ENCODE measurements around the gene TTC38.

TTC38 gene

GRCh38 chr22:46335201-46336118 lies 67.7 kb downstream of the TTC38 start, which contains the start of gene TRMU:
Gene TRMU (plus strand): TSS chr22:46335714. CDS start chr22:46335765, 51 bp downstream.
- peak; percentile 86 for DNase-seq

- peak; percentile 25 for DNase-seq
These were observed 68.6 kb downstream of the TTC38 start for GRCh38 chr22:46336119-46337078.

DNA sequence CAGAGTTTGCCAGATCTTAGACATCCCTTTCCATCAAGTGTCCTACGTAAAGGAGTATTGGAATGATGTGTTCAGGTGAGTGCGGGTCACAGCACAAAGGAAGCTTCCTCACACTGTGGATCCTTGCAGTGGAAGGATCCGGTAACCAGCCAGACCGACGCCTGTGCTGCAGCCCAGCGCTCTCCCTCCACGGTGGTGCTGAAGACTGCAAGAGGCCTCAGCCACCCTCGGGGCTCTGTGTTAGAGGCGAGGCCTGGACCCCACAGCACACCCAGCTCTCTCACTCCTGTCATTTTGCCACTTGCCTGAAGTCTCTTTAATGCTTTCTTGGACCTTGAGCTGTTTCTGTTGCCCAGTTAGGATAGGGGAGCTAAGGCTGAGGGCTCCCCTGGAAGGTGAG lies 70.1 kb downstream of the TTC38 start:
- DNase-seq = no peak

- DNase-seq = no peak
These were observed 70.8 kb downstream of the TTC38 start for GRCh38 chr22:46338636-46339035.

- no peak for DNase-seq
These were observed 72.1 kb downstream of the TTC38 start for GRCh38 chr22:46339956-46340355.

- no peak for DNase-seq
These were observed 72.9 kb downstream of the TTC38 start for GRCh38 chr22:46340676-46341075.
